Gastroesophageal sphincter (tissue), 3 donors: Measurements from ENCODE around the gene SCGB3A2.

Source experiments
- CTCF ChIP-seq, 4 experiments: fragments of 200-600 bp in 2 of 4; fragments of 450-650 bp in 2 of 4; sonication (generic) in 1 of 4; IDR thresholded peaks; one replicate each; pipeline ENCODE4 v1.5.1; 2017 to 2019; ENCODE audit warnings: antibody characterized with exemption in 4 of 4, mild to moderate bottlenecking in 2 of 4, moderate library complexity in 2 of 4
- POLR2AphosphoS5 ChIP-seq: sonication (generic); formaldehyde crosslinking; IDR thresholded peaks from one replicate; pipeline ENCODE4 v1.6.1; 2017; ENCODE audit warnings: antibody characterized with exemption

- TF ChIP-seq CTCF (IDR thresholded peaks at IDR 0.05) (no peak), POLR2AphosphoS5 (no peak)
Measured at GRCh38 chr5:147876626-147877025, 1.9 kb upstream of the SCGB3A2 start.
